A549 (cell line): ENCODE results near the gene UVRAG. TPM values are rescaled to one million over a fixed set of nuclear protein-coding genes. Genes with fewer than 3 reads are reported as not detected.

Source experiments
- ATAC-seq, 2 experiments: fragments of 200-7000 bp in 1 of 2; fragments of >200 bp in 1 of 2; cut with Nextera tagmentation in 1 of 2; cut with Tn5 transposase in 1 of 2; 3 replicates each; pipeline versions ENCODE4 v1.8.0 to v1.9.1; 2018 to 2020; ENCODE audit warnings: mild to moderate bottlenecking in 1 of 2, moderate library complexity in 1 of 2
- CTCF ChIA-PET: fragments of 300-600 bp; sonication (Branson Sonifier 250); formaldehyde crosslinking; extraction: SDS; loops from one replicate; lab custom pipeline; 2021; ENCODE audit warnings: antibody characterized with exemption, inconsistent platforms; lab: Yijun Ruan, JAX
- POLR2A ChIA-PET: fragments of 350-600 bp; formaldehyde crosslinking; extraction: SDS; loops from one replicate; lab custom pipeline; 2021; ENCODE audit warnings: antibody characterized with exemption, inconsistent platforms; lab: Yijun Ruan, JAX
- DNase-seq, 2 experiments: peaks; one replicate each; pipeline versions ENCODE4 v3.0.0 to v3.0.0-alpha.2; 2011 to 2016; ENCODE audit warnings: low read depth in 1 of 2, low spot score in 1 of 2
- FAIRE-seq: peaks from 2 replicates; lab custom pipeline; 2011; peaks lifted over from hg19 to GRCh38; lab: Jason Lieb, UNC
- H3K27ac ChIP-seq, 2 experiments: fragments of >200 bp; sonication (Bioruptor Twin); formaldehyde crosslinking; 3 replicates each; pipeline ENCODE4 v1.5.1; 2016 to 2017
- H3K4me1 ChIP-seq: fragments of >200 bp; sonication (Bioruptor Twin); formaldehyde crosslinking; 3 replicates; pipeline ENCODE4 v1.6.1; 2016
- H3K4me2 ChIP-seq: fragments of >200 bp; sonication (Bioruptor Twin); formaldehyde crosslinking; 3 replicates; pipeline ENCODE4 v1.6.1; 2016
- H3K4me3 ChIP-seq: fragments of >200 bp; sonication (Bioruptor Twin); formaldehyde crosslinking; 3 replicates; pipeline ENCODE4 v1.5.1; 2016
- H3K9me3 ChIP-seq: fragments of >200 bp; sonication (Bioruptor Twin); formaldehyde crosslinking; 3 replicates; pipeline ENCODE4 v1.6.1; 2016
- BHLHE40 ChIP-seq: IDR thresholded peaks from 2 replicates; pipeline ENCODE4 v1.6.1; 2012; ENCODE audit warnings: low read depth, low read length, inconsistent platforms
- EHF ChIP-seq: fragments of 250-450 bp; sonication (Bioruptor Pico); IDR thresholded peaks from 2 replicates; pipeline ENCODE4 v1.5.0; 2020; ENCODE audit warnings: mild to moderate bottlenecking
- FOSB ChIP-seq: fragments of 250-450 bp; sonication (Bioruptor Pico); IDR thresholded peaks from 2 replicates; pipeline ENCODE4 v1.5.0; 2020; ENCODE audit warnings: mild to moderate bottlenecking, moderate library complexity
- HEYL ChIP-seq: fragments of 250-450 bp; sonication (Bioruptor Pico); IDR thresholded peaks from 2 replicates; pipeline ENCODE4 v1.8.0; 2021; ENCODE audit warnings: mild to moderate bottlenecking, moderate library complexity
- JUNB ChIP-seq: fragments of >200 bp; sonication (Bioruptor Twin); formaldehyde crosslinking; IDR thresholded peaks from 2 replicates; pipeline ENCODE4 v1.6.1; 2016
- KDM1A ChIP-seq: fragments of 200-600 bp; sonication (generic); IDR thresholded peaks from 2 replicates; pipeline ENCODE4 v1.6.1; 2016; ENCODE audit warnings: low read depth, mild to moderate bottlenecking
- MYC ChIP-seq: IDR thresholded peaks from 2 replicates; pipeline ENCODE4 v1.6.1; 2012; ENCODE audit warnings: mild to moderate bottlenecking, inconsistent platforms, low read length, improper control_type of control experiment, borderline replicate concordance
- NPAS2 ChIP-seq: fragments of 250-450 bp; sonication (Bioruptor Pico); IDR thresholded peaks from 2 replicates; pipeline ENCODE4 v1.8.0; 2022; ENCODE audit warnings: mild to moderate bottlenecking, moderate library complexity, borderline replicate concordance
- NR3C1 ChIP-seq: fragments of >200 bp; sonication (Bioruptor Twin); formaldehyde crosslinking; IDR thresholded peaks from 3 replicates; pipeline ENCODE4 v1.6.1; 2017
- PBX3 ChIP-seq: IDR thresholded peaks from 2 replicates; pipeline ENCODE4 v1.6.1; 2012
- RARB ChIP-seq: fragments of 250-450 bp; sonication (Bioruptor Pico); IDR thresholded peaks from 2 replicates; pipeline ENCODE4 v1.8.0; 2021; ENCODE audit warnings: mild to moderate bottlenecking, moderate library complexity
- RNF2 ChIP-seq: fragments of 200-600 bp; sonication (generic); IDR thresholded peaks from 2 replicates; pipeline ENCODE4 v1.6.1; 2016; ENCODE audit warnings: low read depth, mild to moderate bottlenecking, antibody characterized with exemption, moderate library complexity, borderline replicate concordance
- TFCP2L1 ChIP-seq: fragments of 250-450 bp; sonication (Bioruptor Pico); IDR thresholded peaks from 2 replicates; pipeline ENCODE4 v1.5.0; 2021; ENCODE audit warnings: mild to moderate bottlenecking
- ZC3H11A ChIP-seq: fragments of 450-650 bp; IDR thresholded peaks from 2 replicates; pipeline ENCODE4 v1.6.1; 2014; ENCODE audit warnings: antibody characterized with exemption, mild to moderate bottlenecking
- ZNF302 ChIP-seq: fragments of 250-450 bp; sonication (Bioruptor Pico); IDR thresholded peaks from 2 replicates; pipeline ENCODE4 v1.9.0; 2021; ENCODE audit warnings: inconsistent platforms, mild to moderate bottlenecking, moderate library complexity
- ZSCAN20 ChIP-seq: fragments of 250-450 bp; sonication (Bioruptor Pico); IDR thresholded peaks from 2 replicates; pipeline ENCODE4 v1.8.0; 2022; ENCODE audit warnings: mild to moderate bottlenecking, moderate library complexity
- WGBS: methylation state at CpG from one replicate; pipeline ENCODE4 v1.1.6; 2017; ENCODE audit errors: missing lambda C conversion rate; 5-methylcytosine and 5-hydroxymethylcytosine counted together
- polyA plus RNA-seq, 4 experiments: library from polyadenylated mRNA; depleted of rRNA in 3 of 4; stranded (reverse); fragments of >200 nt; fragmentation: RNase III in 1 of 4; extraction: RNeasy Plus Mini Kit Qiagen cat#74134 plus additional on column Dnase treatment in 1 of 4; gene quantifications; 2 replicates in 3 of 4; 3 replicates in 1 of 4; pipeline ENCODE4 v1.2.3, GENCODE V29; 2011 to 2017
- small RNA-seq, 6 experiments: library from RNA; depleted of rRNA; stranded (forward); fragments of <200 nt; gene quantifications; one replicate each; pipeline ENCODE3, GENCODE V24; 2012

UVRAG gene
- polyA plus RNA-seq, 2 of the 4 experiments (the other 2 are of a cell fraction), result 6.1 to 14.1 TPM

- WGBS, result 72% methylated on average over 6 of the region's 7 CpGs
- DNase-seq, result no peak
- Histone ChIP-seq H3K4me3 (no peak overlapping the region), H3K27ac (no peak overlapping the region), H3K4me2 (no peak overlapping the region), H3K4me1 (no peaks in the 10 kb centered on the region), H3K9me3 (no peaks in the 10 kb centered on the region)
- FAIRE-seq, result no peak
- CTCF ChIA-PET, result interaction anchor here (12.0 kb wide), 1 partner anchor 19 kb away, joined by 114 read pairs; no protein-coding TSS in a partner anchor
- TF ChIP-seq TFCP2L1 (CRISPR knock-in tag) (no peak), FOSB (CRISPR knock-in tag) (no peak), RNF2 (no peak), BHLHE40 (no peak), HEYL (no peak), RARB (no peak), PBX3 (no peak), JUNB (no peak), ZNF302 (no peak), ZSCAN20 (CRISPR knock-in tag) (no peak), EHF (CRISPR knock-in tag) (no peak), ZC3H11A (no peak), NPAS2 (CRISPR knock-in tag) (no peak), NR3C1 (no peak), KDM1A (no peak), MYC (no peak)
- POLR2A ChIA-PET, result no interaction called here
- ATAC-seq, result no peak
These were observed 375.4 kb downstream of the UVRAG start for GRCh38 chr11:76190376-76190775.

Small RNA genes within 50 kb of the gene (small RNA-seq; reads per million reads assigned to genes)
- gene RF00019 (0 reads per million in 6 experiments), gene RNA5SP344 (0 reads per million in 6 experiments)

Other genes with a start within 250 kb of the UVRAG start
- gene MAP6, start 146.2 kb upstream of the UVRAG start, polyA plus RNA-seq (2011; rRNA removed), result 2.1 and 2.9 TPM in 2 replicates
- gene MAP6, start 146.2 kb upstream of the UVRAG start, polyA plus RNA-seq (2017; fragmentation: RNase III; extraction: RNeasy Plus Mini Kit Qiagen cat#74134 plus additional on column Dnase treatment), result 1.1 to 1.5 TPM (median 1.2 TPM) in 3 replicates
- gene MOGAT2, start 97.4 kb upstream of the UVRAG start, polyA plus RNA-seq (2011; rRNA removed), result not detected in 2 replicates
- gene MOGAT2, start 97.4 kb upstream of the UVRAG start, polyA plus RNA-seq (2017; fragmentation: RNase III; extraction: RNeasy Plus Mini Kit Qiagen cat#74134 plus additional on column Dnase treatment), result not detected in 3 replicates
- gene DGAT2, start 46.4 kb upstream of the UVRAG start, polyA plus RNA-seq (2011; rRNA removed), result 1.6 and 2.7 TPM in 2 replicates
- gene DGAT2, start 46.4 kb upstream of the UVRAG start, polyA plus RNA-seq (2017; fragmentation: RNase III; extraction: RNeasy Plus Mini Kit Qiagen cat#74134 plus additional on column Dnase treatment), result 1.9 to 3.3 TPM (median 2.3 TPM) in 3 replicates